T-helper 2 cell treated with Interferon-gamma antibody and Interleukin-4, amounts not matched to agents 5 μg/mL and 100 μg/mL, for 36 hours (primary cell): Measurements from ENCODE around the gene VPS25.
A peak's percentile ranks its signal among the peaks of the same experiment; 100 is the strongest.

Source experiments
- DNase-seq: peaks from one replicate; pipeline ENCODE4 v3.0.0; 2021; ENCODE audit warnings: low spot score
- H3K27ac Mint-ChIP-seq: one replicate; pipeline ENCODE4 v1.8.0; 2021; ENCODE audit warnings: mild to moderate bottlenecking, mixed read lengths
- H3K27me3 Mint-ChIP-seq: one replicate; pipeline ENCODE4 v1.8.0; 2021; ENCODE audit warnings: low read depth, mixed read lengths
- H3K36me3 Mint-ChIP-seq: one replicate; pipeline ENCODE4 v1.8.0; 2021; ENCODE audit warnings: low read depth, mixed read lengths
- H3K4me1 Mint-ChIP-seq: one replicate; pipeline ENCODE4 v1.8.0; 2021; ENCODE audit warnings: low read depth, mixed read lengths
- H3K4me3 Mint-ChIP-seq: one replicate; pipeline ENCODE4 v1.8.0; 2022; ENCODE audit warnings: mild to moderate bottlenecking, moderate library complexity, mixed read lengths
- H3K9me3 Mint-ChIP-seq: one replicate; pipeline ENCODE4 v1.8.0; 2021; ENCODE audit warnings: mixed read lengths

VPS25 gene

DNA sequence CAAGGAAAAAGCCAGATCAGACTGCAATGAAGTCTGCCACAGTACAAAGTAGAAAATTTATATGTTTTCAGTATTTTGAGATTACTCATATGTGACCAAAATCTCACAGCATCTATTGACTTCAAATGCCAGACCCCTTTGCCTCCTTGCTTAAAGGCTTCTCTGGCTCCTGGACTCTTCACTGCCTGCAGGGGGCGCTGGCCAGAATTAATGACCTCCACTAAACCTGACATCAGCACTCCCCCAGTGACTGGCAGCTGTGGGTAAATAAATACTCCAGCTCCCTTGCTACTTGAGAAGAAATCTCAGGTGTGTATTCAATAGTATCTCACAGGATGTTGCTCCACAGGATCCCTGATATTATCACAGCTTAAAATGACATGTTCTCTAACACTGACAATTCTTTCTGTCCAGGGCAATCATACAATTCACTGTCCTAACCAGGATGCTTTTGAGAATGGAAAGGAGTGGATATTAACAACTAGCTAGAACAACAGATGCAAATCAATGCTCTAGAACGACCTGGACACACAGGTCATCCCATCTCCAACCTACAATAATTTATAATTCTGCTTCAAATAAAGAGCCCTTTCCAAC is 46.8 kb downstream of the VPS25 start:
- DNase-seq = peak; percentile 60
- Mint-ChIP-seq H3K4me3 (no peak overlapping the region), H3K36me3 (peaks cover 52% of the 10 kb centered on the region), H3K27me3 (no peaks in the 10 kb centered on the region), H3K4me1 (peaks cover 12% of the 10 kb centered on the region), H3K27ac (no peak overlapping the region), H3K9me3 (no peaks in the 10 kb centered on the region)

DNA sequence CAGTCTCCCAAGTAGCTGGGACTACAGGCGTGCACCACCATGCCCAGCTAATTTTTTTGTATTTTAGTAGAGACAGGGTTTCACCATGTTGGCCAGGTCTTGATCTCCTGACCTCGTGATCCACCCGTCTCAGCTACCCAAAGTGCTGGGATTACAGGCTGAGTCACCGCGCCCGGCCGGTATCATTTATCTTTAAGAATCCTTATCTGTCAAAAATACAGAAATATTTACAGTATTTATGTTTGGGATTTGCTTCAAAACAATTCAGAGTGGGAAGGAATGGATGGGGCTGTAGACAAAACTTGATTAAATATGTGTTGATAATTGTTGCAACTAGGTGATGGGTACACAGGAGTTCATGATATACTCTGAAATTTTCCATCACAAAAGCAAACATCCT is 47.9 kb downstream of the VPS25 start:
- Mint-ChIP-seq H3K4me1 (peaks cover 12% of the 10 kb centered on the region), H3K36me3 (peaks cover 42% of the 10 kb centered on the region), H3K27ac (no peak overlapping the region), H3K27me3 (no peaks in the 10 kb centered on the region), H3K4me3 (no peak overlapping the region), H3K9me3 (no peaks in the 10 kb centered on the region)
- no peak for DNase-seq

DNA sequence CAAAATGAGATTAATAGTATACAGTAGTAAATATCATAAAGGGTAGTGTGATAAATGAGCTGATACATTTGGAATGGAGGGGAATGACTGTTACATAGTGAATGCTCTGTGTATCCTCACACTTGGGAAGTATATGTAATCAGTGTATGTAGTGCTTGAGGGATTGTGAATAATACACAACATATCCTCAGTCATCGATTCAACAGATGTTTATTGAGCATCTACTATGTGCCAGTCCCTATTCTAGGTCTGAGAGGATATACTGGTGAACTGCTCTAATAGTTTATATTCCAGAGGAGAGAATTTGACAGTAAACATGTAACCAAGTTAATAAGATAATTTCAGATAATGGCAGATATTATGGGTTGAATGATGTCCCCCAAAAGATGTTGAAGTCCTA is 54.2 kb downstream of the VPS25 start:
- H3K9me3 Mint-ChIP-seq = no peaks in the 10 kb centered on the region
- H3K27ac Mint-ChIP-seq = no peak overlapping the region

More for the DNA sequence above, 54.2 kb downstream of the VPS25 start:
- Mint-ChIP-seq H3K4me3 (no peak overlapping the region), H3K27me3 (peaks cover 22% of the 10 kb centered on the region), H3K36me3 (peaks cover 3% of the 10 kb centered on the region), H3K4me1 (peaks cover 15% of the 10 kb centered on the region)
- DNase-seq = no peak
